Psoas muscle (tissue), 8 donors: ENCODE results near the gene GNAQ. TPM values are rescaled to one million over a fixed set of nuclear protein-coding genes. Genes with fewer than 3 reads are reported as not detected.

Experiments used
- ATAC-seq, 4 donors: fragments of 200-7000 bp; cut with Tn5 transposase; one replicate each; pipeline ENCODE4 v1.9.1; 2020; ENCODE audit warnings: moderate library complexity in 3 of 4, mild to moderate bottlenecking in 2 of 4
- DNase-seq, 2 donors: peaks; one replicate each; pipeline ENCODE4 v3.0.0-alpha.2; 2020
- H3K27ac ChIP-seq: fragments of 200-600 bp; one replicate; pipeline ENCODE4 v1.8.0; 2022
- H3K27me3 ChIP-seq, 3 donors: fragments of 200-600 bp in 1 of 3; one replicate each; pipeline versions ENCODE4 v1.6.1 to v1.8.0; 2013 to 2022; ENCODE audit warnings: low read length in 2 of 3, mild to moderate bottlenecking in 2 of 3, moderate library complexity in 1 of 3; ENCODE audit not compliant: insufficient read depth in 3 of 3
- H3K36me3 ChIP-seq, 2 donors: fragments of 200-600 bp in 1 of 2; one replicate each; pipeline versions ENCODE4 v1.6.1 to v1.8.0; 2013 to 2022; ENCODE audit warnings: low read depth in 1 of 2, mild to moderate bottlenecking in 1 of 2, moderate library complexity in 1 of 2; ENCODE audit not compliant: insufficient read depth in 1 of 2
- H3K4me1 ChIP-seq: fragments of 200-600 bp; one replicate; pipeline ENCODE4 v1.8.0; 2022
- H3K4me3 ChIP-seq: fragments of 200-600 bp; one replicate; pipeline ENCODE4 v1.8.0; 2022; ENCODE audit warnings: mild to moderate bottlenecking
- H3K9me3 ChIP-seq: fragments of 200-600 bp; one replicate; pipeline ENCODE4 v1.8.0; 2022
- WGBS, 3 donors: extraction: QIAGEN DNeasy Blood & Tissue Kit; methylation state at CpG; one replicate each; pipeline versions ENCODE4 v1.1.6 to v1.1.7; 2013; 5-methylcytosine and 5-hydroxymethylcytosine counted together
- intact Hi-C, 2 donors: fragments of 100-400 bp; cut with DNase I; formaldehyde crosslinking; loops; one replicate each; pipeline versions ENCODE4 v1.11.0 to v1.14.2; 2022
- polyA plus RNA-seq, 3 donors: library from polyadenylated mRNA; stranded (reverse); fragments of 200-250 nt; gene quantifications; one replicate each; pipeline ENCODE4 v1.2.3, GENCODE V29; 2013
- total RNA-seq, 4 donors: library from RNA; stranded (reverse); fragmentation: NEBNext Ultra II Directional in 2 of 4; extraction: Animal tissue kit (Norgen Biotek cat#: 25700) in 2 of 4; gene quantifications; one replicate each; pipeline versions ENCODE4 v1.2.1 to v1.2.4, GENCODE V29; 2021 to 2023
- TF ChIP-seq, protein P1 (sequence below): fragments of 200-600 bp; IDR thresholded peaks from one replicate; pipeline ENCODE4 v1.8.0; 2022; ENCODE audit warnings: antibody characterized with exemption
- donor health status: healthy with polysubstance abuse.
- donor health status: DM: no; HTN: no; CAD: no; lungs with moderate emphysema.
- donor health status: Bipolar disorder and iron deficiency.
- donor health status: healthy.
- donor health status: DM: yes; HTN: yes; CAD: no.
- donor health status: DM: no; HTN: no; CAD: no.
- donor health status: DM: no; HTN: no; CAD: no.
- donor health status: DM: yes; HTN: yes; CAD: no.

Gene GNAQ
- total and polyA plus RNA-seq, 7 donors, result 8.3 to 26.6 (median 23.8) TPM

DNA sequence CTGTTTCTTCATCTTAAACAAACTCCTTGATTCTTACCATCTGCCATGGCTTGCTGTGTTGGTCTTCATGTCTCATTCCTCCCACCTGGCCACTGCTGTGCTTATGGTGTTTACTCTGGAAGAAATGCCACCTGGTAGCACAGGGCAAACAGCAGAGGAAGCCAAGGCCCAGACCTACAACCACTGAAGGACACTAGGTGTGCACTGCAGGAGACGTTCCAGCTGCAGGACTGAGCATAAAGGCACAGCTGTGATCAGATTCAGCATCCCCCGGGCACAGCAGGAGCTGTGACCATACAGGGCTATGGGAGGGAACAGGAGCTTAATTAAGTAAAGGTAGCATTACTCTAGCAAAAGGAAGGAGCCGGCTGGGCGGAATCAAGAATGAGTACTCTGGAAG, 12.6 kb upstream of the GNAQ start:
- TF ChIP-seq, protein P1, sequence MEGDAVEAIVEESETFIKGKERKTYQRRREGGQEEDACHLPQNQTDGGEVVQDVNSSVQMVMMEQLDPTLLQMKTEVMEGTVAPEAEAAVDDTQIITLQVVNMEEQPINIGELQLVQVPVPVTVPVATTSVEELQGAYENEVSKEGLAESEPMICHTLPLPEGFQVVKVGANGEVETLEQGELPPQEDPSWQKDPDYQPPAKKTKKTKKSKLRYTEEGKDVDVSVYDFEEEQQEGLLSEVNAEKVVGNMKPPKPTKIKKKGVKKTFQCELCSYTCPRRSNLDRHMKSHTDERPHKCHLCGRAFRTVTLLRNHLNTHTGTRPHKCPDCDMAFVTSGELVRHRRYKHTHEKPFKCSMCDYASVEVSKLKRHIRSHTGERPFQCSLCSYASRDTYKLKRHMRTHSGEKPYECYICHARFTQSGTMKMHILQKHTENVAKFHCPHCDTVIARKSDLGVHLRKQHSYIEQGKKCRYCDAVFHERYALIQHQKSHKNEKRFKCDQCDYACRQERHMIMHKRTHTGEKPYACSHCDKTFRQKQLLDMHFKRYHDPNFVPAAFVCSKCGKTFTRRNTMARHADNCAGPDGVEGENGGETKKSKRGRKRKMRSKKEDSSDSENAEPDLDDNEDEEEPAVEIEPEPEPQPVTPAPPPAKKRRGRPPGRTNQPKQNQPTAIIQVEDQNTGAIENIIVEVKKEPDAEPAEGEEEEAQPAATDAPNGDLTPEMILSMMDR, result no peak
- Histone ChIP-seq H3K27me3 (no peaks in the 10 kb centered on the region), H3K4me3 (no peak overlapping the region), H3K9me3 (no peaks in the 10 kb centered on the region), H3K4me1 (no peaks in the 10 kb centered on the region), H3K27ac (no peak overlapping the region), H3K36me3 (no peaks in the 10 kb centered on the region)
- 86 to 88% (median 87%) methylated on average over 4 of the region's 4 CpGs for WGBS, 3 donors
- ATAC-seq (no peak), DNase-seq (no peak)
- intact Hi-C loops, result no loop called here

DNA sequence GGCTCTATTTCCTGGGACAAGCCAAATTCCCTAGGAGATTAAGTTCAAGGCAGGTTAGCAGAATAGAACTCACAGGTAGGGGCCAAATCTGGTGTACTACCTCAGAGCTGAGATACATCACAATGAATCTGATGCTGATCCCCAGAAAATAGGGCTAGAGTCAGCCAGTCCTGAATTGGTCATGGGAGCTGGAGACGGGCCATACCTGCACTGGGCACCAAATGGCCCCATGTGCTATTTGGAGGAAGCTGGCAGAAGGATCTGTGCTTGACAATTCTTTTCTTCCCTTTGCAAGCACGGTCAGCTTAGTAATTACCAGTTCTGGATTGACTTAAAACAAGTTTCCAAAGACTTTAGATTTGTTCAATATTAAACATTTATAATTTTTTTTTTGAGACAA, 10.4 kb upstream of the GNAQ start:
- DNase-seq (no peak), ATAC-seq (peak in 1 of 4 donors; percentile 38)
- H3K9me3 ChIP-seq, result no peaks in the 10 kb centered on the region
- H3K4me1 ChIP-seq, result no peaks in the 10 kb centered on the region
- no peak overlapping the region for H3K27ac ChIP-seq
- no peak overlapping the region for H3K4me3 ChIP-seq
- H3K27me3 ChIP-seq, result no peaks in the 10 kb centered on the region
- TF ChIP-seq, protein P1, result no peak
- 28 to 40% (median 33%) methylated on average over 2 of the region's 2 CpGs for WGBS, 3 donors
- intact Hi-C loops, result no loop called here
- no peaks in the 10 kb centered on the region for H3K36me3 ChIP-seq

DNA sequence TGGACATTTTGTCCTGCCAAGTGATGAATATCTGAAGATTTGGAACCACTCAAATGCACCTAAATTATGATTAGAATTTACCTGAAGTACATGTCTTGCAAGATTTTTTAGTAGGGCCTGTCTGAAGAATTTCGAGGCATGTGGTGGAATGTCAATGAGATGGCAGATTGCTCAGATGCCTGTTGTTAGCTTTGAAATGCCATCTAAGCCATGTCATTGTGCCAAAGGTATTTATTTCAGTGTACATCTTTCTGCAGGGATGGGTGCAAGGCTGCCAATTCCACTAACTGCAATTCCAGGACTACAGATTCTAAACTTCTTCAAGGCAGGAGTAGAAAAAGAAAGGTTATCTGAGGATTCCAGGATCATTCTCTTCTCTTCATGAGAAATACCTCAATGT, 9.1 kb upstream of the GNAQ start:
- H3K9me3 ChIP-seq, result no peaks in the 10 kb centered on the region
- DNase-seq (no peak), ATAC-seq (no peak)
- WGBS, 3 donors, result 40 to 62% (median 50%) methylated on average over 1 of the region's 1 CpG
- TF ChIP-seq, protein P1, result no peak
- H3K4me3 ChIP-seq, result no peak overlapping the region
- H3K4me1 ChIP-seq, result no peaks in the 10 kb centered on the region
- H3K27ac ChIP-seq, result no peak overlapping the region
- no peaks in the 10 kb centered on the region for H3K36me3 ChIP-seq
- intact Hi-C loops, result no loop called here
- no peaks in the 10 kb centered on the region for H3K27me3 ChIP-seq

DNA sequence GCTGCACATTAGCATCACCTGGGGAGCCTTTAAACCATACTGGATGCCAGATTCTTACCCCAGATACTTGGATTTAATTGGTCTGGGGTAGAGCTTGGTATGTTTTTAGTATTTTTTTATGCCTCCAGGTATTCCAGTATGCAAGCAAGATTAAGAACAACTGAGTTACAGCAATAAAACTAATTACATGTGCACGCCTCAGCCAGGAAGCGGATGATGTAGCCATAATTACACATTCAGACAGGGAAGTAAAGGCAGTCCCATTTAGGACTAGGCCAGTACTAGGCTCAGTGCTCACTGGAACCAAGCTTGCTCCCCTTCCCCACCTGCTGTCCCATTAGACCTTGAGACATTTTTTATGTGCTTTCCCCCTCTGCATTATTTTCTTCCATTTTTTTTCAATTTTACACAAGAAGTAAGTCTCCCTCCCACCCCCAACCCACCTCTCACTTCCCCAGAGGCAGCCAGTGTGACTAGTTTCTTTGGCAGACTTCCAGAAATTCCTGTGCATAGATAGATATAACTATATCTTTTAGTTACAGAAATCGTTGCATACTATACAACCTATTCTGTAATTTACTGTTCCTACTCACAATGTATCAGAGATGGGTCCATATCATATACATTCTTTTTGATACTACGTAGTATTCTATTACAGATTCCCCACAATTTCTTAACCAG, 7.1 kb upstream of the GNAQ start:
- no peaks in the 10 kb centered on the region for H3K36me3 ChIP-seq
- intact Hi-C loops, result loop anchor here (5.0 to 10.0 kb wide), 4 partner anchors 194 to 606 kb away; no protein-coding TSS in a partner anchor
- H3K9me3 ChIP-seq, result no peaks in the 10 kb centered on the region
- H3K27me3 ChIP-seq, result no peaks in the 10 kb centered on the region
- no peak overlapping the region for H3K27ac ChIP-seq
- DNase-seq (no peak), ATAC-seq (no peak)
- TF ChIP-seq, protein P1, result no peak
- H3K4me1 ChIP-seq, result peaks cover 4% of the 10 kb centered on the region
- no peak overlapping the region for H3K4me3 ChIP-seq
- 73 to 76% (median 73%) methylated on average over 4 of the region's 4 CpGs for whole genome bisulfite sequencing, 3 donors
